Keratinocyte (primary cell): Measurements from ENCODE around the gene LONP2. TPM values are rescaled to one million over a fixed set of nuclear protein-coding genes. Genes with fewer than 3 reads are reported as not detected.

Experiments
- DNase-seq: peaks from one replicate; pipeline ENCODE4 v3.0.0-alpha.2; 2011; ENCODE audit warnings: low read depth, missing footprints, low spot score
- FAIRE-seq: peaks from 2 replicates; lab custom pipeline; 2011; peaks lifted over from hg19 to GRCh38; lab: Jason Lieb, UNC
- H2AFZ ChIP-seq: 2 replicates; pipeline ENCODE4 v1.6.0; 2012; ENCODE audit warnings: low read length, control low read depth, inconsistent platforms; ENCODE audit not compliant: control insufficient read depth
- H3K27ac ChIP-seq: 2 replicates; pipeline ENCODE4 v1.5.1; 2011; ENCODE audit warnings: low read length; ENCODE audit not compliant: control insufficient read depth, insufficient read depth
- H3K27me3 ChIP-seq: 3 replicates; pipeline ENCODE4 v1.6.0; 2011; ENCODE audit warnings: low read length; ENCODE audit not compliant: control insufficient read depth, insufficient read depth; ENCODE audit errors: extremely low read depth
- H3K36me3 ChIP-seq, 2 experiments: 2 replicates in 1 of 2; 3 replicates in 1 of 2; pipeline ENCODE4 v1.5.1; 2011; ENCODE audit warnings: low read length in 2 of 2, mild to moderate bottlenecking in 1 of 2; ENCODE audit not compliant: control insufficient read depth in 2 of 2, insufficient read depth in 2 of 2; ENCODE audit errors: extremely low read depth in 1 of 2
- H3K4me1 ChIP-seq: 3 replicates; pipeline ENCODE4 v1.5.1; 2011; ENCODE audit warnings: low read length; ENCODE audit not compliant: control insufficient read depth, insufficient read depth; ENCODE audit errors: extremely low read depth
- H3K4me2 ChIP-seq: 3 replicates; pipeline ENCODE4 v1.6.0; 2011; ENCODE audit warnings: low read depth, low read length; ENCODE audit not compliant: control insufficient read depth, insufficient read depth; ENCODE audit errors: extremely low read depth
- H3K4me3 ChIP-seq, 3 experiments: fragments of 200-600 bp in 1 of 3; sonication (generic) in 1 of 3; 2 replicates in 2 of 3; 3 replicates in 1 of 3; pipeline ENCODE4 v1.5.1; 2011 to 2016; ENCODE audit warnings: low read length in 3 of 3, mild to moderate bottlenecking in 3 of 3, control low read depth in 2 of 3, inconsistent platforms in 1 of 3, low read depth in 1 of 3, mixed read lengths in 1 of 3, mixed run types in 1 of 3, moderate library complexity in 1 of 3; ENCODE audit not compliant: control insufficient read depth in 2 of 3, insufficient read depth in 2 of 3; ENCODE audit errors: extremely low read depth in 1 of 3
- H3K79me2 ChIP-seq: 2 replicates; pipeline ENCODE4 v1.6.0; 2012; ENCODE audit warnings: low read length; ENCODE audit not compliant: control insufficient read depth, insufficient read depth
- H3K9ac ChIP-seq: 3 replicates; pipeline ENCODE4 v1.6.0; 2011; ENCODE audit warnings: low read length; ENCODE audit not compliant: control insufficient read depth, insufficient read depth; ENCODE audit errors: extremely low read depth
- H3K9me1 ChIP-seq: 3 replicates; pipeline ENCODE4 v1.6.0; 2011; ENCODE audit warnings: low read length; ENCODE audit not compliant: control insufficient read depth, insufficient read depth; ENCODE audit errors: extremely low read depth
- H3K9me3 ChIP-seq: 2 replicates; pipeline ENCODE4 v1.5.1; 2012; ENCODE audit warnings: low read depth, low read length; ENCODE audit not compliant: control insufficient read depth
- H4K20me1 ChIP-seq: 3 replicates; pipeline ENCODE4 v1.6.0; 2011; ENCODE audit warnings: low read length; ENCODE audit not compliant: control insufficient read depth, insufficient read depth; ENCODE audit errors: extremely low read depth
- CTCF ChIP-seq, 3 experiments: IDR thresholded peaks in 1 of 3; conservative IDR thresholded peaks in 1 of 3; optimal IDR thresholded peaks in 1 of 3; 2 replicates in 2 of 3; 3 replicates in 1 of 3; pipeline versions ENCODE3 to v1.5.1; 2011; ENCODE audit warnings: low read length in 3 of 3, mild to moderate bottlenecking in 3 of 3, moderate library complexity in 2 of 3, control low read depth in 1 of 3, inconsistent platforms in 1 of 3; ENCODE audit not compliant: insufficient read depth in 2 of 3; ENCODE audit errors: extremely low read depth in 1 of 3
- EZH2 ChIP-seq: IDR thresholded peaks from one replicate; pipeline ENCODE4 v1.6.1; 2012; ENCODE audit warnings: inconsistent platforms, mild to moderate bottlenecking, low read length, moderate library complexity
- dilution Hi-C: fragments of 300-500 bp; cut with MboI; formaldehyde crosslinking; loops from one replicate; pipeline ENCODE4 v1.7.0; 2020; ENCODE audit warnings: low sequenced_read_pairs; ENCODE audit not compliant: extremely low pct_ligation_motif_present
- polyA plus RNA-seq, 5 experiments: library from polyadenylated mRNA; depleted of rRNA in 3 of 5; stranded (reverse) in 3 of 5; stranded (forward) in 1 of 5; unstranded in 1 of 5; fragments of >200 nt; gene quantifications; 1 replicate in 1 of 5; 2 replicates in 3 of 5; 3 replicates in 1 of 5; pipeline versions ENCODE4 v1.2.1 to v1.2.3, GENCODE V29; 2011 to 2012; ENCODE audit warnings: missing spikeins in 2 of 5, low read depth in 1 of 5, low replicate concordance in 1 of 5

The LONP2 gene
- polyA plus RNA-seq, 1 donor (not counting 4 experiments of a cell fraction or from before 2014, with no cell fraction given): 49.4 TPM

- H2AFZ ChIP-seq: no peak overlapping the region
- H3K36me3 ChIP-seq: peaks cover 12 to 13% of the 10 kb centered on the region in 2 experiments
- H3K9ac ChIP-seq: no peak overlapping the region
- no peak overlapping the region for H3K4me3 ChIP-seq
- no peak overlapping the region for H3K27ac ChIP-seq
- dilution Hi-C loops: no loop called here
- H3K27me3 ChIP-seq: no peaks in the 10 kb centered on the region
- H3K9me3 ChIP-seq: no peaks in the 10 kb centered on the region
- DNase-seq (no peak), FAIRE-seq (no peak)
- H4K20me1 ChIP-seq: no peaks in the 10 kb centered on the region
- no peaks in the 10 kb centered on the region for H3K4me1 ChIP-seq
- H3K4me2 ChIP-seq: no peak overlapping the region
- no peaks in the 10 kb centered on the region for H3K79me2 ChIP-seq
- TF ChIP-seq CTCF (optimal IDR thresholded peaks at IDR 0.05 in 1 of 3, IDR thresholded peaks at IDR 0.05 in 1 of 3, conservative IDR thresholded peaks at IDR 0.05 in 1 of 3; ENCODE audit: extremely low read depth in 1 of 3, insufficient read depth in 2 of 3, low read length in 3 of 3): no peak
- TF ChIP-seq EZH2: no peak
- no peaks in the 10 kb centered on the region for H3K9me1 ChIP-seq
Observed at GRCh38 chr16:48332978-48333377, 88.9 kb downstream of the LONP2 start.

GRCh38 chr16:48334325-48334724 is 90.2 kb downstream of the LONP2 start:
- H2AFZ ChIP-seq: no peak overlapping the region
- H3K9ac ChIP-seq: no peak overlapping the region
- H3K9me1 ChIP-seq: no peaks in the 10 kb centered on the region
- FAIRE-seq: no peak
- H3K4me1 ChIP-seq: no peaks in the 10 kb centered on the region
- H3K9me3 ChIP-seq: no peaks in the 10 kb centered on the region
- no peak overlapping the region for H3K4me2 ChIP-seq
- H3K36me3 ChIP-seq: peaks cover 12 to 14% of the 10 kb centered on the region in 2 experiments
- no peaks in the 10 kb centered on the region for H3K27me3 ChIP-seq
- no peak overlapping the region for H3K27ac ChIP-seq
- no peak for DNase-seq
- peak in 1 of 3 experiments; percentile 36 for TF ChIP-seq CTCF (optimal IDR thresholded peaks at IDR 0.05 in 1 of 3, IDR thresholded peaks at IDR 0.05 in 1 of 3, conservative IDR thresholded peaks at IDR 0.05 in 1 of 3; ENCODE audit: extremely low read depth in 1 of 3, insufficient read depth in 2 of 3, low read length in 3 of 3)
- TF ChIP-seq EZH2: no peak
- dilution Hi-C loops: no loop called here
- no peak overlapping the region for H3K4me3 ChIP-seq
- no peaks in the 10 kb centered on the region for H4K20me1 ChIP-seq
- H3K79me2 ChIP-seq: no peaks in the 10 kb centered on the region
